HG02943 (cell line): ENCODE measurements around the gene CRIM1.
A peak's percentile ranks its signal among the peaks of the same experiment; 100 is the strongest.
"Not testable (repeated sequence)": the region's sequence is repeated elsewhere in the genome, so short reads cannot be mapped to it uniquely, and the experiment has no call there.

Experiments
- ATAC-seq: cut with Tn5 transposase; IDR thresholded peaks from one replicate; pipeline ENCODE4 v1.9.1; 2021; ENCODE audit warnings: mild to moderate bottlenecking, low read depth, moderate library complexity; ENCODE audit not compliant: unreplicated experiment

CRIM1 gene, protein sequence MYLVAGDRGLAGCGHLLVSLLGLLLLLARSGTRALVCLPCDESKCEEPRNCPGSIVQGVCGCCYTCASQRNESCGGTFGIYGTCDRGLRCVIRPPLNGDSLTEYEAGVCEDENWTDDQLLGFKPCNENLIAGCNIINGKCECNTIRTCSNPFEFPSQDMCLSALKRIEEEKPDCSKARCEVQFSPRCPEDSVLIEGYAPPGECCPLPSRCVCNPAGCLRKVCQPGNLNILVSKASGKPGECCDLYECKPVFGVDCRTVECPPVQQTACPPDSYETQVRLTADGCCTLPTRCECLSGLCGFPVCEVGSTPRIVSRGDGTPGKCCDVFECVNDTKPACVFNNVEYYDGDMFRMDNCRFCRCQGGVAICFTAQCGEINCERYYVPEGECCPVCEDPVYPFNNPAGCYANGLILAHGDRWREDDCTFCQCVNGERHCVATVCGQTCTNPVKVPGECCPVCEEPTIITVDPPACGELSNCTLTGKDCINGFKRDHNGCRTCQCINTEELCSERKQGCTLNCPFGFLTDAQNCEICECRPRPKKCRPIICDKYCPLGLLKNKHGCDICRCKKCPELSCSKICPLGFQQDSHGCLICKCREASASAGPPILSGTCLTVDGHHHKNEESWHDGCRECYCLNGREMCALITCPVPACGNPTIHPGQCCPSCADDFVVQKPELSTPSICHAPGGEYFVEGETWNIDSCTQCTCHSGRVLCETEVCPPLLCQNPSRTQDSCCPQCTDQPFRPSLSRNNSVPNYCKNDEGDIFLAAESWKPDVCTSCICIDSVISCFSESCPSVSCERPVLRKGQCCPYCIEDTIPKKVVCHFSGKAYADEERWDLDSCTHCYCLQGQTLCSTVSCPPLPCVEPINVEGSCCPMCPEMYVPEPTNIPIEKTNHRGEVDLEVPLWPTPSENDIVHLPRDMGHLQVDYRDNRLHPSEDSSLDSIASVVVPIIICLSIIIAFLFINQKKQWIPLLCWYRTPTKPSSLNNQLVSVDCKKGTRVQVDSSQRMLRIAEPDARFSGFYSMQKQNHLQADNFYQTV

DNA sequence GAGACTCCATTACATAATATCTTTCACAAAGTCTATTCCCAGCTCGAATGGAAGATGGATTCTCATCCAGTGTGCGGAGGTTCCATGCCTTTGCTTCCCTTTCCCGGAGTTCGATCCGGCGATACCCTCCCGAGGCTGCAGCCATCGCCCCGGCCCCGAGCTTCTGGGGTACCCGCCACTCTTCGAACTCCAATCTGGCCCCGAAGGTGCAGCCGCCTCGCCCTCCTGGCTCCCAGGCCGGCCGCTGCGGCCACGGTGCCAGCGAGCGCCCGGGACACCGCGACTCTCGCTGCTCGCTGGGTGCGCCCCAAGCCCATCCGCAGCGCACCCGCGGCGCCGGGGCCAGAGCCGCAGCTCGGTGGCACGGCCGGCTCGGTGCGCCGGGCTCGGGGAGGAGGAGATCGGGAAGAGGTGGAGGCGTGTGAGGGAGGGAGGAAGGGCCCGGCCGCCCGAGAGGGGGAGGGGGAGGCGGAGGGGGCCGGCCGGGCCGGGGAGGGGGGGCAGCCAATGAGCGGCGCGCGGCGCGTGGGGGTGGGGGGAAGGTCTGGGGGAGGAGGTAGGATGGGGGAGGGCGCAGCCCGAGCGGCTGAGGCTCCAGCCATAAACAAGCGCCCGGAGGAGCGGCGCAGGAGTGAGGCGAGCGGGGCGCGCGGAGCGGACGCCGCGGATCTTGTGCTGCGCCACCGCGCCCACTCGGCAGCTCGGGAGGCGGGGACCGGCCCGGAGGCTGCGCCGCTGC lies at the start of gene CRIM1:
Gene CRIM1, plus strand, starts transcription at position 628 of the 739 bp plus-strand sequence. CDS start 515 bp downstream, outside the sequence.
- peak; percentile 42 for ATAC-seq

GRCh38 chr2:36307441-36307840 lies 48.1 kb upstream of the CRIM1 start:
- no peak for ATAC-seq

DNA sequence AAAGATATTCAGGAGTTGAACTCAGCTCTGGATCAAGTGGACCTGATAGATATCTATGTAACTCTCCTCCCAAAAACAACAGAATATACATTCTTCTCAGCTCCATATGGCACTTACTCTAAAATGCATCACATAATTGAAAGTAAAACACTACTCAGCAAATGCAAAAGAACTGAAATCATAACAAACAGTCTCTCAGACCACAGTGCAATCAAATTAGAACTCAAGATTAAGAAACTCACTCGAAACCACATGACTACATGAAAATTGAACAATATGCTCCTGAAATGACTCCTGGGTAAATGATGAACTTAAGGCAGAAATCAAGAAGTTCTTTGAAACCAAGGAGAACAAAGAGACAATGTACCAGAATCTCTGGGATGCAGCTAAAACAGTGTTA lies 45.1 kb upstream of the CRIM1 start:
- ATAC-seq = not testable (repeated sequence)

DNA sequence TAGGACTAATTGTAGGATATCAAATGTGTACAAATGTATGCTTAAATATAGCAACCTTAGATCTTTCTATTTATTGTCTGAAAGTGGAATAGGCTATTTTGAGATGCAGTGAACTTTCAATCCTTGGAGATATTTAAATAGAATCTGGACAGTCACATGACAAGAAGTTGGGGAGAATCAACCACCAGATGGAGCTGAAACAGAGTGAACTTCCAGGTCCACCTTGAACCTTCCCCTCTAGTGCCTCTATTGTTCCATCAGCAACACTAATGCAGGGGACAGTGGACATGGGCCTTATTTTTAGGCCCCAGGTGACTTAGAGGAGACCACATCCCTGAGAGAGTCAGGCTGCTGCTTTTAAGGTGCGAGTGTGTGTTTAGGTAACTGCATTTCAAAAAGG lies 37.0 kb upstream of the CRIM1 start:
- ATAC-seq = no peak

DNA sequence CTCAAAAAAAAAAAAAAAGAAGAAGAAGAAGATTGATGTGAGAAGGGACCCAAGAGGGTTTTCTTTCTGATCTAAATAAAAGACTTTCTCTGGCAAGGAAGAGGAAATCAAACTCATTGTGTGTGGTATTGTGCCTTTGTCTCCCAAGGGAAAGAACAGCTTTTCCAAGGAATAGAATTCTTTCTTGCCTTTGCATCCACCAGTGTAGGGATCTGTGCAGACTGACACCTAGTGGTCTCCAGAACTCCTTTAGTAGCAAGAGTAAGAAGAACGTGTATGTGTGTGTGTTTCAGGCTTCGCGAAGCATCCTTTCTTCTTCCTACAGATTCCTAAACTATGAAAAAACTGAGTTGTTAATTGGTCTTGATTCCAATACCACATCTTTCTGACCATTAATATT lies 33.5 kb upstream of the CRIM1 start:
- ATAC-seq = no peak

GRCh38 chr2:36326286-36326685 lies 29.3 kb upstream of the CRIM1 start:
- no peak for ATAC-seq

DNA sequence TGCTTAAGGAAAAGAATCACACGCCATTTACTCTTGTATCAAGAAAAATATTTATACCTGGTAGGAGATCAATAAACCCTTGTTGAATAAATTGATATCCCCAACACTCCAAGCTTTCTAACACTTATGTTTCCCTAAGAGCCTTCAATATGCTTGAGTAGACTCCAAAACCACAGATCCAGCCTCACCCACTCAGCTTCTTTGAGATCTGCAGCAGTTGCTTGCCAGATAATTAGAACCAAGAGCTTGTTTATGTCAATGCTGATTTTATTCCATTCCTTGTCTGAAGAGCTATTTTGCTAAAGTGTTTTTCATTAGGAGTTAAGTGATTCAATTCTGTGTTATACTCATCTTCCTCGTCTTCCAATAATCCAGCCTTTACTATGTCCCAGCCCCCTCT lies 26.3 kb upstream of the CRIM1 start:
- ATAC-seq = no peak

DNA sequence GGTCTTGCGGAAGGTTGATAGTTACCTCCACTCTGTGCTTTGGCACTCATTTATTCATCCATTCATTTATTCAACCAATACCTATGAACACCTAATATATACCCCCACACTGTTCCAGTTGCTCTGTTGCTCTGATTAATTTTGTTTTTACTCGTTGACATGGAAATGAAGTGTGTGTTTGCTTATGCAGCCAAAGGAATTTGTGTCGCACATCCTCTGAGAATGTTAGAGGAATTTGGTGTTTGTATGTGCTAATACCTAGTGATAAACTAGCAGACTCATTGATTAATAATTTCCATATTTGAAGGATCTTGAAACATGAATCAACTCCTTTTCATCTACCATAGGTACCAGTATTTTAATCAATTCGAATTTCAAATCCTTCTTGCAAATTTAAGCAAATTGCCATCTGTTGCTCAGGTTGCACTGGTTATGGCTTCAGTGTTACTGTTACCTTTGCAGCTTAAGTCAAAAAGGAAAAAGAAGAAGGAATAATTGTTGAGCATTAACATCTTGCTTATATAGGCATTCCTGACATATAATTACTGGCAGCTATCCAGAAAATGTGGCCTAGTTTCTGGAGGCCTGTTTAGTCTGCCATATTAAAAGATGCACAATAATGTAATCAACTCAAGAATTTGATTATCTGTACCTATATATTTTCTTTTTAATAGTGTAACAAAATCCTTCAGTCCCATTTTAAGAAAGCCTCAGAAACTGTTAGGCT lies 25.7 kb upstream of the CRIM1 start:
- no peak for ATAC-seq

GRCh38 chr2:36330473-36331395 lies 24.8 kb upstream of the CRIM1 start:
- no peak for ATAC-seq

DNA sequence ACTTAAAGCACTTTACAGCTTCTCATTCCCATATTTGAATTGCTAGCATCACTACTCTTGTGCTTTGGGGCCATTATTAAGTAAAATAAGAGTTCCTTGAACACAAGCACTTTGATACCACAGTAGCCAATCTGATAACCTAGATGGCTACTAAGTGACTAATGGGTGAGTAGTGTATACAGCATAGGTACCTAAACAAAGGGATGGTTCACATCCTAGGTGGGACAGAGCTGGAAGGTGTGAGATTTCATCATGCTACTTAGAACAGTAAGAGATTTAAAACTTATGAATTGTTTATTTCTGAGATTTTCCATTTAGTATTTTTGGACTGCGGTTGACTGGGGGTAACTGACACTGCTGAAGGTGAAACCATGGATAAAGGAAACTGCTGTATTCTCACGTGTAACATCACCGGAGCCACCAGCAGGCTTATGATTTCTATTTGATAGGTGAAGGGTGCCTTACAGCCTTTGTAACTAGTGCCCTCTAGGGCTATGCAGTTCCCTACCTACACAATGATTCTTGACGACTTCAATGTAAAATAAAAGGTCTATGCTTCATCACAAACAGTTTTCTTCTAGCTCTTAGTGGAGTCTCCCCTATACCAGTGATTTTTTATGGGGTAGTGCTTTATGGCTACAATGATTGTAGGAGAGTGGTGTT lies 22.1 kb upstream of the CRIM1 start:
- no peak for ATAC-seq

GRCh38 chr2:36335597-36335996 lies 20.0 kb upstream of the CRIM1 start:
- no peak for ATAC-seq

GRCh38 chr2:36336321-36336720 lies 19.3 kb upstream of the CRIM1 start:
- ATAC-seq = no peak

DNA sequence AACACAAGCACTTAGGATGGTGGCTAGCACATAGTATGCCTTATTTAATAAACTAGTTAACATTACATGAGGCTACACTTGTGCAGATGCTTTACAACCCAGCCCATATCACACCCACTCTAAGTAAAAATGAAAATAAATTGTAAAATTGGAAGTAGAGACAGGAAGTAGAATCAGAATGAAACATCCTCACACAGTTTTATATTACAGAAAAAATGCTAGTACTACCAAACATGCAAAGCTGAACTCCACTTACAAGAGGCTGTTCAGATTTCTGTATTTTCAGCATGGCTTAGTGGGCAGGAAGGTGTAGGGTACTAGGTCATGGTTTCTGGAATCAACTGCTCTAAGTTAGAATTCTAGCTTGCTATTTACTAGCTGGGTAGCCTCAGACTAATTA lies 18.2 kb upstream of the CRIM1 start:
- ATAC-seq = no peak

DNA sequence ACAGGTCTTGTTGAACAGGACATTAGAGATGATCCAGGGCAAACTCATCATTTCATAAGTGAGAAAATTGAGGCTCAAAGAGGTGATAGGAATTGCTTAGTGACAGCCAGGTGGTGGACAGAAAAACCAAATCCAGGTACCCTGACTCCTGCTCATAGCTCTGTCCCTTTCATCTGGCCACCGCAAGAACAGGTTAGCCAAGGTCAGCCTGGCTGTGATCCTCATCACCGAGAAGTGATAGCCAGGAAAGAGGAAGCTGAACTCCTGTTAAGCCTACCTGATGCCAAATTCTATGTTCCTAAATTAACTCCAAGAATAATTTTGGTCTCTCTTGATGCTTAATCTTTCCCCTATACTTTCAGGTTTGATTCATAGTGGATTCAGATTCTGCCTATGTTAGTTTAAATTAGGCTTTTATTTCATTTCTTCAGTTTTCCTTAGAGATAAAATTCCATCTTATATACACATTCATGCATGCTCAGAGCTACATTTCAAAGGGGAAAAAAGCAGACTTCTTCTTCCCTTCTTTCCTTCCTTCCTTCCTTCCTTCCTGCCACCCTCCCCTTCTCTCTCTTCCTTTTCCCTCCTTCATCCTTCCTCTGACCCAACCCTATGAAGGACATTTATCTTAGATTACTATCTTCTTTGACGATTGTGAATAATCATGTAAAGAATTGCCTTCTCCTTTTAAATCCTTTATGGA lies 17.3 kb upstream of the CRIM1 start:
- ATAC-seq = no peak

DNA sequence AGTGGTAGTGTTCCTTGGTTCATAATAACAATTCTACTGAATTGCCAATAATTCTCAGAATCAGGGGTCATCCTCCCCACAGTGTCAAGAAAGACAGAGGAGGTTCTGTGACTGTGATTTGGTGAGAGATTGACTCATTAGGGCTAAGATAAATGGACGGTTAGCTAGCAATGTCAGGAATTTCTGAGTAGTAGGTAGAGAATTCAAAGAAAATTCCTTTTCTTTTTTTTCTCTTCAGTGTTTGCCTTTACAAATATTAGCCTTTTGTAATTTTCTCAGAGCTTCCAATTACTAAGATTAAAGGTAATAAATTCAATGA lies 16.8 kb upstream of the CRIM1 start:
- ATAC-seq = no peak

- no peak for ATAC-seq
These were observed 15.9 kb upstream of the CRIM1 start for GRCh38 chr2:36339607-36340218.

DNA sequence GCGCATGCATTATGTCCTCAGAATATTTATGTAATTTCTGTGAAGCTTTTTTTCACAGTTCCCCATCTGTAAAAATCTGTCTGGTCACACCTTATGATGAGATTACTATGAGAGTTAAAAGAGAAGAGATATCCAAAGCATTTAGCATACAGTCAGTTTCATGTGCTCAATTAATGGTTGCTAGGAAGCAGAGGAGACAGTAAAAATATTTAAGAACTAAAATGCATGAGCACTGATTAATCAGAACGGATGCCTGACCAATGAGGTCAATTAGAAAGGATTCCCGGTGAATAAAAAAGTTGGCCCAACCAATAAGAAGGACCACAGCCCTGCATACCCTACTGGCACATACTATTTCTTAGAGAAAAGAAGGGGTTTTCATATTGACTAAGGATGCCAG lies 12.0 kb upstream of the CRIM1 start:
- ATAC-seq = no peak

DNA sequence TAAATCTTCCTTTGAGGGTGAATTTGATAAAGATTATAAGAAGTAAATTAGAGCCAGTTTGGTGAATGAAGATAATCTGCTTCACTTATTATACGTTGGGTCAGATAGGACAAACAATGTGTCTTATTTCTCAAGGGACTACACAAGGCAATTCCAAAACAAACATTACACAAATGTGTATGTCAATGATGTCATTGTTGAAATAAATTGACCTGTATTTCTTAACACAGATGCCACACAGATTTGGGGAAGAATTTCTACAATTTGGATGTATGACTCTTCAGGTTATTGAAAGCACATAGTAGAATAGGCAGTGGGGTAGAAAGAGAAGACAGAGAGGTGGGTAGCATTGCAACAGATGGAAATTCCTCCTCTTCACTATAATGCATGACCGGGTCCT lies 6.9 kb upstream of the CRIM1 start:
- no peak for ATAC-seq
